Ovary (tissue), 9 donors: Measurements from ENCODE around the gene NPAS2. TPM values are rescaled to one million over a fixed set of nuclear protein-coding genes. Genes with fewer than 3 reads are reported as not detected.

Experiments
- DNase-seq, 5 donors: peaks; one replicate each; pipeline ENCODE4 v3.0.0-alpha.2; 2019 to 2020
- H3K27ac ChIP-seq, 2 donors: fragments of 200-600 bp; one replicate each; pipeline versions ENCODE4 v1.5.1 to v1.8.0; 2019 to 2022
- H3K27me3 ChIP-seq: fragments of 200-600 bp; one replicate; pipeline ENCODE4 v1.8.0; 2022
- H3K36me3 ChIP-seq: fragments of 200-600 bp; sonication (generic); one replicate; pipeline ENCODE4 v1.5.1; 2019
- H3K4me1 ChIP-seq: one replicate; pipeline ENCODE4 v1.8.1; 2013; ENCODE audit warnings: mild to moderate bottlenecking, moderate library complexity; ENCODE audit not compliant: insufficient read depth
- H3K4me3 ChIP-seq: fragments of 200-600 bp; sonication (generic); one replicate; pipeline ENCODE4 v1.5.1; 2017
- H3K9me3 ChIP-seq, 2 donors: fragments of 200-600 bp in 1 of 2; sonication (generic) in 1 of 2; one replicate each; pipeline versions ENCODE4 v1.5.1 to v1.8.1; 2013 to 2019; ENCODE audit warnings: mild to moderate bottlenecking in 1 of 2, moderate library complexity in 1 of 2
- CTCF ChIP-seq, 3 donors: fragments of 450-650 bp in 2 of 3; fragments of 200-600 bp in 1 of 3; IDR thresholded peaks; one replicate each; pipeline versions ENCODE4 v1.5.1 to v1.8.0; 2016 to 2022; ENCODE audit warnings: antibody characterized with exemption in 3 of 3, mild to moderate bottlenecking in 1 of 3
- EP300 ChIP-seq: sonication (generic); formaldehyde crosslinking; IDR thresholded peaks from one replicate; pipeline ENCODE4 v1.6.1; 2017; ENCODE audit warnings: antibody characterized with exemption
- POLR2A ChIP-seq: fragments of 450-650 bp; IDR thresholded peaks from one replicate; pipeline ENCODE4 v1.6.1; 2017; ENCODE audit warnings: antibody characterized with exemption, mild to moderate bottlenecking, moderate library complexity
- WGBS, 3 donors: extraction: QIAGEN DNeasy Blood & Tissue Kit in 1 of 3; methylation state at CpG; one replicate each; pipeline versions ENCODE4 v1.1.5 to v1.1.7; 2013 to 2017; 5-methylcytosine and 5-hydroxymethylcytosine counted together
- intact Hi-C, 4 donors: fragments of 100-400 bp; cut with DNase I; formaldehyde crosslinking; loops; one replicate each; pipeline versions ENCODE4 v1.11.0 to v1.15.1; 2022 to 2023
- polyA plus RNA-seq, 2 donors: library from polyadenylated mRNA; stranded (reverse); fragments of 200-250 nt in 1 of 2; fragments of 350-450 nt in 1 of 2; fragmentation: Illumina TruSeq in 1 of 2; extraction: RNeasy Lipid Tissue Mini Kit (QIAGEN cat#74804) in 1 of 2; gene quantifications; one replicate each; pipeline ENCODE4 v1.2.3, GENCODE V29; 2013 to 2014
- total RNA-seq, 7 donors: library from RNA; depleted of rRNA in 2 of 7; stranded (reverse); fragments of >200 nt in 2 of 7; fragmentation: NEBNext Ultra II Directional in 3 of 7; extraction: Animal tissue kit (Norgen Biotek cat#: 25700) in 3 of 7; gene quantifications; one replicate each; pipeline versions ENCODE4 v1.1.0 to v1.2.4, GENCODE V29; 2016 to 2023
- donor health status: DM: no; HTN: no; CAD: no; lungs with moderate emphysema.
- donor health status: DM: no; HTN: no; CAD: no.
- donor health status: Bipolar disorder and iron deficiency.
- donor health status: DM: yes; HTN: yes; CAD: no.
- donor health status: DM: no; HTN: no; CAD: no.
- donor health status: DM: yes; HTN: yes; CAD: no.

Gene NPAS2
- total and polyA plus RNA-seq, 9 donors, result 1.6 to 20.6 (median 7.3) TPM

- H3K4me1 ChIP-seq, result no peaks in the 10 kb centered on the region
- H3K27me3 ChIP-seq, result no peaks in the 10 kb centered on the region
- TF ChIP-seq POLR2A (no peak), CTCF (IDR thresholded peaks at IDR 0.05) (no peak), EP300 (no peak)
- 91 to 94% (median 94%) methylated on average over 28 of the region's 28 CpGs for WGBS, 3 donors
- no peak overlapping the region for H3K4me3 ChIP-seq
- intact Hi-C loops, result no loop called here
- H3K9me3 ChIP-seq, result no peaks in the 10 kb centered on the region
- no peaks in the 10 kb centered on the region for H3K36me3 ChIP-seq
- DNase-seq, result no peak
- H3K27ac ChIP-seq, result no peak overlapping the region
Measured at GRCh38 chr2:100968146-100969145, 148.5 kb downstream of the NPAS2 start.

- Histone ChIP-seq H3K9me3 (no peaks in the 10 kb centered on the region), H3K36me3 (no peaks in the 10 kb centered on the region), H3K4me1 (no peaks in the 10 kb centered on the region), H3K27ac (no peak overlapping the region), H3K27me3 (no peaks in the 10 kb centered on the region), H3K4me3 (no peak overlapping the region)
- intact Hi-C loops, result no loop called here
- 92 to 94% (median 93%) methylated on average over 7 of the region's 7 CpGs for WGBS, 3 donors
- DNase-seq, result no peak
- TF ChIP-seq CTCF (IDR thresholded peaks at IDR 0.05), result no peak
- TF ChIP-seq EP300, result no peak
- TF ChIP-seq POLR2A, result no peak
Measured at GRCh38 chr2:100969998-100970397, 150.1 kb downstream of the NPAS2 start.

- H3K27me3 ChIP-seq, result no peaks in the 10 kb centered on the region
- H3K9me3 ChIP-seq, result no peaks in the 10 kb centered on the region
- 49 to 51% (median 51%) methylated on average over 9 of the region's 9 CpGs for WGBS, 3 donors
- no peak for DNase-seq
- intact Hi-C loops, result no loop called here
- H3K36me3 ChIP-seq, result no peaks in the 10 kb centered on the region
- no peaks in the 10 kb centered on the region for H3K4me1 ChIP-seq
- no peak overlapping the region for H3K4me3 ChIP-seq
- TF ChIP-seq EP300 (no peak), POLR2A (no peak), CTCF (IDR thresholded peaks at IDR 0.05) (no peak)
- H3K27ac ChIP-seq, result no peak overlapping the region
Measured at GRCh38 chr2:100971221-100971620, 151.3 kb downstream of the NPAS2 start.

GRCh38 chr2:100972452-100972851, 152.5 kb downstream of the NPAS2 start:
- intact Hi-C loops, result no loop called here
- Histone ChIP-seq H3K4me3 (no peak overlapping the region), H3K4me1 (no peaks in the 10 kb centered on the region), H3K27me3 (no peaks in the 10 kb centered on the region), H3K36me3 (no peaks in the 10 kb centered on the region), H3K27ac (no peak overlapping the region), H3K9me3 (no peaks in the 10 kb centered on the region)
- WGBS, 3 donors, result 91 to 93% (median 91%) methylated on average over 7 of the region's 7 CpGs
- TF ChIP-seq EP300 (no peak), POLR2A (no peak), CTCF (IDR thresholded peaks at IDR 0.05) (no peak)
- no peak for DNase-seq
